Prostate gland (tissue), 2 donors: ENCODE results near the gene BGLAP.

Source experiments
- CTCF ChIP-seq, 4 experiments: fragments of 200-600 bp in 2 of 4; fragments of 450-650 bp in 2 of 4; sonication (generic) in 2 of 4; IDR thresholded peaks; 1 replicate in 3 of 4; 2 replicates in 1 of 4; pipeline ENCODE4 v1.5.1; 2016 to 2019; ENCODE audit warnings: antibody characterized with exemption in 4 of 4, mild to moderate bottlenecking in 2 of 4, moderate library complexity in 2 of 4
- POLR2A ChIP-seq: fragments of 450-650 bp; IDR thresholded peaks from one replicate; pipeline ENCODE4 v1.6.1; 2016; ENCODE audit warnings: antibody characterized with exemption, mild to moderate bottlenecking
- POLR2AphosphoS5 ChIP-seq: sonication (generic); formaldehyde crosslinking; IDR thresholded peaks from one replicate; pipeline ENCODE4 v1.6.1; 2017; ENCODE audit warnings: antibody characterized with exemption

GRCh38 chr1:156198831-156199349, 43.1 kb upstream of the BGLAP start:
- no peak for TF ChIP-seq CTCF (IDR thresholded peaks at IDR 0.05)
- TF ChIP-seq POLR2A, result no peak
- no peak for TF ChIP-seq POLR2AphosphoS5
